HuH-7.5 (cell line): ENCODE measurements around the gene HSD17B11.
"Not testable (repeated sequence)": the region's sequence is repeated elsewhere in the genome, so short reads cannot be mapped to it uniquely, and the experiment has no call there.

ENCODE experiments used
- DNase-seq: peaks from one replicate; pipeline ENCODE4 v3.0.0; 2011; ENCODE audit warnings: low spot score

The HSD17B11 gene, protein sequence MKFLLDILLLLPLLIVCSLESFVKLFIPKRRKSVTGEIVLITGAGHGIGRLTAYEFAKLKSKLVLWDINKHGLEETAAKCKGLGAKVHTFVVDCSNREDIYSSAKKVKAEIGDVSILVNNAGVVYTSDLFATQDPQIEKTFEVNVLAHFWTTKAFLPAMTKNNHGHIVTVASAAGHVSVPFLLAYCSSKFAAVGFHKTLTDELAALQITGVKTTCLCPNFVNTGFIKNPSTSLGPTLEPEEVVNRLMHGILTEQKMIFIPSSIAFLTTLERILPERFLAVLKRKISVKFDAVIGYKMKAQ

DNA sequence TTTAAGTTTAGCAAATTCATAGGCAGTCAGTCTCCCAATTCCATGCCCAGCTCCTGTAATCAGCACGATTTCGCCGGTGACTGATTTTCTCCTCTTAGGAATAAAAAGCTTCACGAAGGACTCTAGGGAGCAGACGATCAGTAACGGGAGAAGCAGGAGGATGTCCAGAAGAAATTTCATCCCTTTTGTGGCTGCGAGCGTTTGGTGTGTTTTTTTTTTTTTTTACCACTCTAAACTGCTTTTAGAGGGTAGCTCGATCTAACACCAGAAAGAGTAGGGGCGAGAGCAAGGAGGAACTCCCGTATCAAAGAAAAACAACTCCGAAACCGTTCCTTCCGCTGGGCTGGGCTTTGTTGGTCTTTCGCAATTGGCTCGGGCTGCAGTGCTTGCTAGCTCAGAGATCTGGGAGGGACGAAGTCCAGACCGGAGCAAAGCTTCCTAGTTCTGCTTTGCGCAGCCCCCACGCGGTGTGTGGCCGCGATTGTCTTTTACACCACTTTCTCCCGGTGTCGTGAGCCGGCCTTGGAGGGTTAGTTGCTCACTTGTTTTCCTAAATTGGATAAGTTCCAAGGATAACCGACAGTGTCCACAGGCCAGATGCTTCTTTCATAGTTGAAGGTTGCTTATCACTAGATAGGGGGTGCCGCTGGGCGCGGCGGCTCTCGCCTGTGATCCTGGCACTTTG is at the start of gene HSD17B11:
Gene HSD17B11, minus strand, starts transcription at position 298 of the 685 bp plus-strand sequence. Its CDS starts 118 bp downstream, at position 180.
- DNase-seq: peak; percentile 79

DNA sequence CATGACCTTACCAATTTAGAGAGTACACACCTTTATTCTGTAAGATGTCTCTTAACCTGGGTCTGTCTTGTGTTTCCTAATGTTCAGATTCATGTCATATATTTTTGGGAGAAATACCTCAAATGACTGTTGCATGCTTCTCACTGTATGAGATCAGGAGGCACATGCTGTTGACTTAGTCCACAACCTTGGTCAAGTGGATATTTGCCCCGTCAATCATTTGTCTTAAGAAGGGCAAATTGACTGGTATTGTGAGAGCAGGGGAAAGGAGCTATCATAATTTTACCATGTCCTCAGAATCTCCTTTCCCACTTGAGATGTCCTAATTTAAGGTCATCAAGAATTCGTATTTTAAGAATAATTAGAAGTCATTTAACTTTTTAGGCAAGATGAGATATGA is 42.4 kb upstream of the HSD17B11 start:
- DNase-seq: no peak

- no peak for DNase-seq
These were observed 39.0 kb upstream of the HSD17B11 start for GRCh38 chr4:87430038-87430437.

GRCh38 chr4:87428979-87429378 is 38.0 kb upstream of the HSD17B11 start:
- no peak for DNase-seq

GRCh38 chr4:87427518-87427868 is 36.5 kb upstream of the HSD17B11 start:
- DNase-seq: no peak

DNA sequence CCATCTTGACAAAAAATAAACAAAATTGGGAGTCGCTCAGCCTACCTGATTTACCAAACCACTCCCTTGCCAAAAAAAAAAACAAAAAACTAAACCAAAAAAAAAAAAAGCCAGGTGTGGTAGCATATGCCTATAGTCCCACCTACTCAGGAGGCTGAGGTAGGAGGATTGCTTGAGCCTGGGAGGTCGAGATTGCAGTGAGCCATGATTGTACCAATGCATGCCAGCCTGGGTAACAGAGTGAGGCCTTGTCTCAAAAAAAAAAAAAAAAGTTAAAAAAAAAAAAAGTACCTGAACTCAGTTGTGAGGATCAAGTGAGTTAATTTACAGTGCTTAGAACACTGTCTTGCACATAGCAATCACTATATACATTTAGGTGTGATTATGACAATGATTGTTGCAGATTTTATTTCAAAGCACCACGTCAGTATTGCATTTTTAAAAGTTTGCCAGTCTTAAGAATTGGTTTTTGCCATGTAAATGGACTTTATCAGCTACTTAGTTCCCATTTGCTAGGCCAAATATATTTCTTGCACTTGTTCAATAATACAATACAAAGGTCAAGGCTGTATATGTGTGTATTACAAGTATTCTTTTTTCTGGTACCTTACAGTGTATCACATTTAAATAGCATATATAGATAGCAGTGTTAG is 36.0 kb upstream of the HSD17B11 start:
- DNase-seq: no peak

GRCh38 chr4:87425711-87426110 is 34.7 kb upstream of the HSD17B11 start:
- no peak for DNase-seq

DNA sequence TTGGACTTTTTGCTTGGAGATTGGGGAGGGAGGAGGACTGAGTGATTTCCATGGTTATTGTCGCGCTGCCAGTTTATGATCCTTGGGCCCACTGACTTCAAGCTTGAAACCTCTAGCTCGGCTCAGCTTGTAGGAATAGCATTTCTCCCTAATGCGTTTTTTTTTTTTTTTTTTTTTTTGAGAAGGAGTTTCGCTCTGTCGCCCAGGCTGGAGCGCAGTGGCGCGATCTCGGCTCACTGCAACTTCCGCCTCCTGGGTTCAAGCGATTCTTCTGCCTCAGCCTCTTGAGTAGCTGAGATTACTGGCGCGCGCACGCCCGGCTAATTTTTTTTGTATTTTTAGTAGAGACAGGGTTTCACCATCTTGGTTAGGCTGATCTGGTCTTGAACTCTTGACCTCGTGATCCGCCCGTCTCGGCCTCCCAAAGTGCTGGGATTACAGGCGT is 33.1 kb upstream of the HSD17B11 start:
- not testable (repeated sequence) for DNase-seq

DNA sequence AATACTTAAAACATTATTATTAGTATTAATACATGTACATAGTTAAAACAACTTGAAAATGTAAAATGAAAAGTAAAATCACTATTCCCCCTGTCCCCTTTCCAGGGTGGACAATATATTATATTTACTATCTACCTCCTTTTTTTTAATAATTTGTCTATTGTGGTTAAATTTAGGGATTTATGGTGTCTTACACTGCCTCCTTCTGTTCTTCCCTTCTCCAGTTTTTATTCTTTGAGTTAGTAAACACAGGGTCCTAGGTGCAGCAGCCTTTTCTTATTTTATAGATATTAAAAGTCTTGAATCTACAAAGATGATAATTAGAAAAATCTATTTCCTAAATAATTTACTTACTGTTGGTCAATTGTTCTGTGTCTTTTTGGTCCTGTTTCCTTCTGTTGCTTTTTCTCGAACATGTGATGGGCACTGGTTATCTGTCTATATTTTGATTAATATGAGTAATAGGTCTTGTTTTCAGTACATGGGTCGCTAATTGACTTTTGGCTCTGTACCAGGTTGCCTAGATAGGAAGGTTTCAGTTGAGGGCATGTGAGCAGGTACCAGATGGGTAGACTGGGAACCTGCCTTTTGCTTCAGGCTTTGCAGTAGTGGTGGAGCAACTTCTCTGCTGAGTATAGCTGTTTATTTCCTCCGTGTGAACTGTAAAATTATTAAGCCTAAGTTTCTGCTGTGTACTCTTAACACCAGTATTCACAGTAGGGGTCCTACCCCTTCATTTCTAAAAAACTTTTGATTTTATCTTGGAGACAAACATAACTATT is 32.5 kb upstream of the HSD17B11 start:
- no peak for DNase-seq

DNA sequence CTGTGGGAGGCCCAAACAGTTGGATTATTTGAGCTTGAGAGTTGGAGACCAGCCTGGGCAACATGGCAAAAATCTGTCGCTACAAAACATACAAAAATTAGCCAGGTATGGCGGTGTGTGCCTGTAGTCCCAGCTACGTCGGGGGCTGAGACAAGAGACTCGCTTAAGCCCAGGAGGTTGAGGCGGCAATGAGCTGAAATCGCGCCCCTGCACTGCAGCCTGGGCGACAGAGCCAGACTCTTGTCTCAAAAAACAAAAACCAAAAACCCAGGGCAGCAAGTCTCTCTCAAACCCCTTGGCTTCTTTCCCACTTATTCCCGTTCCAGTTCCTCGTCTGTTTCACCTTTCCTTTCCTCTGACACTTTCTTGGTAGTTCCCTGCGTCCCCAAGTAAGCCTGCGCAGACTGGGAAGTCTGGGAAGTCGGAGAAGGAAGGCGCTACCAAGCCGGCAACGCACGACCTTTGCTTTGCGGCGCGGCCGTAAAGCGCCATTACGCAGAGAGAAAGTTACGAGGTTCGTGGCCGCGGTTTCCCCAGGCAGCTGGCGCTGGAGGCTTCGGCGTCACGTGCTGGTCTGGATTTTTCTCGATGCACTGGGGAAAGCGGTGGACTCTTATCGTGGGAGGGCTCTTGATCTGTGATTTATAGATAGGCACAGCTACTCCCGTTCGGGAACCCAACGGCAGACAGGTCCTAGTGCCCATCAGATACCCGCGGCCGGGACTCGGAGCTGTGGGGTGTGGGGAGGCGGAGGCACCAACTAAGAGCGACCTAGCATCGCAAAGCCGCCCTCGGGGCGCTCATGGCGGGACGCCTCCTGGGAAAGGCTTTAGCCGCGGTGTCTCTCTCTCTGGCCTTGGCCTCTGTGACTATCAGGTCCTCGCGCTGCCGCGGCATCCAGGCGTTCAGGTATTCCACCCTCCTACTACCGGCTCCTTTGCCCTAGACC is 31.4 kb upstream of the HSD17B11 start, which contains the start of gene NUDT9:
Gene NUDT9, plus strand, starts transcription at position 470 of the 949 bp plus-strand sequence. Its CDS starts 333 bp downstream, at position 803.
- peak; percentile 63 for DNase-seq

- DNase-seq: no peak
These were observed 29.4 kb upstream of the HSD17B11 start for GRCh38 chr4:87420276-87420830.

- no peak for DNase-seq
These were observed 28.7 kb upstream of the HSD17B11 start for GRCh38 chr4:87419578-87420249.

GRCh38 chr4:87418410-87418809 is 27.4 kb upstream of the HSD17B11 start:
- not testable (repeated sequence) for DNase-seq

DNA sequence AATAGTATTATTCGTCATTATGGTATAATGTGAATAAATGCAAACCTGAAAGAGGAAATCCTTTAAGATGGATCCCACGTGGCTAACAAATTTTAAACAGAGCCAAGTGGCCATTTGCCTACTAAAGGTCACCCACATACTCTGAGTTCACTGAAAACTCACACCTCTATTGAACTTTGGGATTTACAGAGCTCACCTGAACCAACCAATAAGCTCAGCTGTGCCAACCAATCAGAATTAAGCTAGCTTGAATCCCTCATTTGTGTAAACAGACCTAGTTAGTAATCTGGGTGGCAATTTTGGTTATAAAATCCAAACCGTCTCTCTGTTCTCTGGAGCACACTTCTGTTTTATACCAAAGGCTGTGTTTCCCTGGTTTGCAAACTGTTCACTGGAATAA is 26.0 kb upstream of the HSD17B11 start:
- no peak for DNase-seq

DNA sequence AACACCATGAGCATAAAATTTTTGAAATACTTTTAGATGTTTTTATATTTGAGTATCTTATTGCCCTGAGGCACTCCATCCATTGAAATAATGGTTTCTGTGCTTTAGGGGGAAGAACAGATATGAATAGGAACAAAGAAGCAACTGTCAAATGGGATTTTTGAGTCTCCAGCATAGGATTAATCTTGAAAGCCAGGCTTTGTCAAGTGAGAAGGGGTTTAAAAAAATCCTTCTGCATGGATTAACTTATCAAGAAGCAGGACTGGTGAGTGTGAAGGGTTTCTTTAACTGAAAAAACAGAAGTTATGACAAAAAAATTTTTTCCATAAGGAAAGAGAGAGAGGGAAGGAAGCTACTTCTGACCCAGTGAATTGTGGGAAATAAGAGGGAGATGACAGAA is 23.8 kb upstream of the HSD17B11 start:
- DNase-seq: no peak

- no peak for DNase-seq
These were observed 19.7 kb upstream of the HSD17B11 start for GRCh38 chr4:87410679-87411078.

DNA sequence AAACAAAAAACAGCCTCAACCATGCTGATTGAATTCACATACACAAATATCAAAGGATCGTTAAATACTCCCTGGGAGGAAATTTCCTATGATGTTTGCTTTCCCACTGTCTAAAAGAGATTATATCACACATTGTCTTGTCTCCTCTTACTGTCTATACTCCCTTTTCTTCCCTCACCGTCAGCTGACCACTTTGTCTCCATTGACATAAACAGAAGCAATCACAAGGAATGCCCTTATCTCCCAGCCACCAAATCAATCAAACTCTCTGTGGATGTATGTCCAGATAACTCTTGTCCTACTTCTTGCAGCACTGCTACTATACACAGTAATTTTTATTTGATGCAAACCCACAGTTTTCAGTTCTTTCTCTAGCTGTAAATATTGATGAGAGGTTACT is 19.2 kb upstream of the HSD17B11 start:
- DNase-seq: no peak

- DNase-seq: no peak
These were observed 18.5 kb upstream of the HSD17B11 start for GRCh38 chr4:87409420-87409939.

DNA sequence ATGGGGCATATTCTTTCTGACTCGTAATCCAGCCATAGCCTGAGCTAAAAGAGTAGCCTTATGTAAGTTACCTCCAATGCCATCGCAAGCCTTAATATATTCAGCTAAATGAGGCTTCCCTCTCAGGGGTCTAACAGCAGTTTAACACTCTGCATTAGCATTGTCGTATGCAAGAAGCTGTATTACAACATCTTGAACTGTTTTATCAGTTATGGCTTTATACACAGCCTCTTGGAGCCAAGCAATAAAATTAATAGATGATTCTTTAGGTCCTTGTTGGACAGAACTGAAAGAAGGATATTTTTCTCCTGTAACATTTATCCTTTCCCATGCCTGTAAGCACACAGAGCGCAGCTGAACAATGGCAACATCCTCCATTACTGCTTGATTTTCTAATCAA is 15.9 kb upstream of the HSD17B11 start:
- DNase-seq: not testable (repeated sequence)

GRCh38 chr4:87406462-87406861 is 15.5 kb upstream of the HSD17B11 start:
- DNase-seq: no peak
